Breast epithelium (tissue), 3 donors: ENCODE data around the gene BRDT.

Source experiments
- POLR2A ChIP-seq: fragments of 450-650 bp; IDR thresholded peaks from one replicate; pipeline ENCODE4 v1.6.1; 2016; ENCODE audit warnings: antibody characterized with exemption, mild to moderate bottlenecking, moderate library complexity
- POLR2AphosphoS5 ChIP-seq, 3 donors: sonication (generic); formaldehyde crosslinking; IDR thresholded peaks; one replicate each; pipeline ENCODE4 v1.6.1; 2017; ENCODE audit warnings: antibody characterized with exemption in 3 of 3
- TF ChIP-seq, protein P1 (sequence below), 3 donors: fragments of 450-650 bp; IDR thresholded peaks; one replicate each; pipeline ENCODE4 v1.5.1; 2016 to 2017; ENCODE audit warnings: antibody characterized with exemption in 3 of 3, mild to moderate bottlenecking in 3 of 3, moderate library complexity in 3 of 3

DNA sequence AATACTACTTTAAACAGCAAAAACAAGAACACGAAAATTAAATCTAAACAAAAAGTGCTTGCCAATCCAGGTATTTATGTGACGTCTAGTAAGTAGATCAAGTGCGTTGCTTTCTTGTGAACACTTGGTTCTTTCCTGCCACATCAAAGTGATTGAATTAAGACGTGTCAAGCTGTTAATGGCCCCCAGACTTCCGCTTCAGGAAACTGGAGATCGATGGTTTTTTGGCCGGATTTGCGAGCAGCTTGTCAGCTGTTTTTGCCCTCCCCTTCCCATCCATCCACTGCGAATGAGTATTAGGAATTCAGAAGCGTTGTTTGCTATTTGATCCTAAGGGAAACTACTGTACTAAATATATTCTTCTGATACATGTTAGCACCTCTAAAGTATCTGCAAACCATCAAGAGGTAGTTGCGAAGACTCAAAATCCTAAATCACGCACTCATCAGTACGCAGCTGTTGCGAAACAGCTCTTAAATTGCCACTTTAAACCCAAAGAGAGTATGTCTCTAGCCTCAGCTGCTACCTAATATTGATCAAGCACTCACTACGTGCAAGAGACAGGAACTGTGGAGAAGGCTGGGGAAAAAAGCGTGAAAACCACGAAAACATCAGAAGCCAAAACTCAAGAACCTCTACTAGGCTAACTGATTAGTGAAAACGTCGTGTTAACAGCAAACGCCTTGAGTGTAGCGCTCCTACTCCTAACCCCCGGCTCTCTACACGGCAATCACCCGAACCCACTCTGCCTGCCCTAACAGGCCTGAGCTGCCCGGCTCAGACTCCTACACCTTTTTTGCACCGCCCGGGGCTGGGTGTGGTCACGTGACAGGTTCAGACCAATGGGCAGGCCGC, 473 bp upstream of the BRDT start:
- TF ChIP-seq, protein P1, sequence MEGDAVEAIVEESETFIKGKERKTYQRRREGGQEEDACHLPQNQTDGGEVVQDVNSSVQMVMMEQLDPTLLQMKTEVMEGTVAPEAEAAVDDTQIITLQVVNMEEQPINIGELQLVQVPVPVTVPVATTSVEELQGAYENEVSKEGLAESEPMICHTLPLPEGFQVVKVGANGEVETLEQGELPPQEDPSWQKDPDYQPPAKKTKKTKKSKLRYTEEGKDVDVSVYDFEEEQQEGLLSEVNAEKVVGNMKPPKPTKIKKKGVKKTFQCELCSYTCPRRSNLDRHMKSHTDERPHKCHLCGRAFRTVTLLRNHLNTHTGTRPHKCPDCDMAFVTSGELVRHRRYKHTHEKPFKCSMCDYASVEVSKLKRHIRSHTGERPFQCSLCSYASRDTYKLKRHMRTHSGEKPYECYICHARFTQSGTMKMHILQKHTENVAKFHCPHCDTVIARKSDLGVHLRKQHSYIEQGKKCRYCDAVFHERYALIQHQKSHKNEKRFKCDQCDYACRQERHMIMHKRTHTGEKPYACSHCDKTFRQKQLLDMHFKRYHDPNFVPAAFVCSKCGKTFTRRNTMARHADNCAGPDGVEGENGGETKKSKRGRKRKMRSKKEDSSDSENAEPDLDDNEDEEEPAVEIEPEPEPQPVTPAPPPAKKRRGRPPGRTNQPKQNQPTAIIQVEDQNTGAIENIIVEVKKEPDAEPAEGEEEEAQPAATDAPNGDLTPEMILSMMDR (IDR thresholded peaks at IDR 0.05), result no peak
- TF ChIP-seq POLR2A (no peak), POLR2AphosphoS5 (IDR thresholded peaks at IDR 0.05) (no peak)
